HL-60 (cell line): ENCODE data around the gene LYPD3.
"Not testable (repeated sequence)": the region's sequence is repeated elsewhere in the genome, so short reads cannot be mapped to it uniquely, and the experiment has no call there.

Experiments
- DNase-seq, 2 experiments: peaks; one replicate each; pipeline ENCODE4 v3.0.0-alpha.2; 2010 to 2020; ENCODE audit warnings: low read depth in 1 of 2, low spot score in 1 of 2
- H3K27ac ChIP-seq: fragments of 250-450 bp; sonication (Bioruptor Pico); replicated peaks from 2 replicates; pipeline ENCODE4 v1.5.1; 2020; ENCODE audit warnings: mild to moderate bottlenecking, moderate library complexity
- H3K27me3 ChIP-seq: fragments of 250-450 bp; sonication (Bioruptor Pico); 2 replicates; pipeline ENCODE4 v1.5.1; 2021; ENCODE audit warnings: mild to moderate bottlenecking, moderate library complexity; ENCODE audit not compliant: insufficient read depth, poor library complexity, severe bottlenecking
- H3K4me3 ChIP-seq: replicated peaks from 2 replicates; pipeline ENCODE4 v1.5.1; 2011; ENCODE audit warnings: mild to moderate bottlenecking, control low read depth, low read length; ENCODE audit not compliant: insufficient read depth
- CTCF ChIP-seq: IDR thresholded peaks from one replicate; pipeline ENCODE4 v1.5.1; 2011; ENCODE audit warnings: low read length, control low read depth, inconsistent platforms; ENCODE audit not compliant: insufficient read depth
- GABPA ChIP-seq: IDR thresholded peaks from 2 replicates; pipeline ENCODE4 v1.6.1; 2012; ENCODE audit warnings: low read depth
- POLR2AphosphoS5 ChIP-seq: IDR thresholded peaks from 2 replicates; pipeline ENCODE4 v1.6.1; 2012; ENCODE audit warnings: low read depth
- REST ChIP-seq: IDR thresholded peaks from 2 replicates; pipeline ENCODE4 v1.6.1; 2012; ENCODE audit warnings: low read depth; ENCODE audit not compliant: insufficient replicate concordance
- SPI1 ChIP-seq: IDR thresholded peaks from 2 replicates; pipeline ENCODE4 v1.6.1; 2012; ENCODE audit warnings: low read depth, mild to moderate bottlenecking, borderline replicate concordance
- long read RNA-seq: library from polyadenylated mRNA; unstranded; transcript quantifications from one replicate; pipeline ENCODE4 v2.0.0, GENCODE V29; 2020

The LYPD3 gene
- long read RNA-seq: 0 reads

GRCh38 chr19:43465468-43466120 is at the start of gene LYPD3:
Gene LYPD3, minus strand, starts transcription at chr19:43465608. Its CDS starts 37 bp downstream, at chr19:43465571.
- no peak within 1 kb of the TSS for H3K4me3 ChIP-seq
- no peak for DNase-seq
- TF ChIP-seq REST (no peak), GABPA (no peak), SPI1 (no peak), CTCF (no peak), POLR2AphosphoS5 (no peak)
- peaks cover 9% of the 10 kb centered on the region for H3K27me3 ChIP-seq
- H3K27ac ChIP-seq: no peak within 1 kb of the TSS

GRCh38 chr19:43512399-43512798 is 47.0 kb upstream of the LYPD3 start:
- not testable (repeated sequence) for H3K4me3 ChIP-seq, H3K27me3 ChIP-seq, DNase-seq, H3K27ac ChIP-seq

- no peak overlapping the region for H3K27ac ChIP-seq
- TF ChIP-seq GABPA (no peak), CTCF (no peak), SPI1 (no peak), REST (no peak), POLR2AphosphoS5 (no peak)
- no peak for DNase-seq
Observed at GRCh38 chr19:43511324-43511723, 45.9 kb upstream of the LYPD3 start.

GRCh38 chr19:43510713-43511112 is 45.3 kb upstream of the LYPD3 start:
- TF ChIP-seq SPI1: no peak
- TF ChIP-seq GABPA: no peak
- no peak for TF ChIP-seq REST
- TF ChIP-seq CTCF: no peak
- no peak for TF ChIP-seq POLR2AphosphoS5
- no peak for DNase-seq
- no peak overlapping the region for H3K27ac ChIP-seq
- no peaks in the 10 kb centered on the region for H3K27me3 ChIP-seq
- no peak overlapping the region for H3K4me3 ChIP-seq

More at GRCh38 chr19:43511324-43511723, 45.9 kb upstream of the LYPD3 start:
- no peaks in the 10 kb centered on the region for H3K27me3 ChIP-seq
- no peak overlapping the region for H3K4me3 ChIP-seq
